Type B pancreatic cell (in vitro differentiated cells): ENCODE data around the gene LANCL2. TPM values are rescaled to one million over a fixed set of nuclear protein-coding genes. Genes with fewer than 3 reads are reported as not detected.

Experiments used
- DNase-seq: peaks from one replicate; pipeline ENCODE4 v3.0.0; 2021; ENCODE audit warnings: mixed read lengths; ENCODE audit not compliant: unreplicated experiment; ENCODE audit errors: extremely low spot score
- H3K27ac Mint-ChIP-seq: 2 replicates; pipeline ENCODE4 v1.8.0; 2021; ENCODE audit warnings: mild to moderate bottlenecking, mixed read lengths
- H3K27me3 Mint-ChIP-seq: 2 replicates; pipeline ENCODE4 v1.8.0; 2021; ENCODE audit warnings: mixed read lengths
- H3K36me3 Mint-ChIP-seq: 2 replicates; pipeline ENCODE4 v1.8.0; 2021; ENCODE audit warnings: mixed read lengths
- H3K4me1 Mint-ChIP-seq: one replicate; pipeline ENCODE4 v1.8.0; 2021; ENCODE audit warnings: mixed read lengths; ENCODE audit not compliant: unreplicated experiment
- H3K4me3 Mint-ChIP-seq: 2 replicates; pipeline ENCODE4 v1.8.0; 2021; ENCODE audit warnings: mild to moderate bottlenecking, mixed read lengths
- H3K9me3 Mint-ChIP-seq: 2 replicates; pipeline ENCODE4 v1.8.0; 2021; ENCODE audit warnings: mixed read lengths
- CTCF ChIP-seq: fragments of 200-600 bp; sonication (generic); conservative IDR thresholded peaks from 2 replicates; pipeline ENCODE4 v1.5.0; 2021; ENCODE audit warnings: antibody characterized with exemption, mild to moderate bottlenecking
- total RNA-seq: library from RNA; stranded (reverse); gene quantifications from 2 replicates; pipeline ENCODE4 v1.2.1, GENCODE V29; 2021; ENCODE audit warnings: low replicate concordance

Gene LANCL2
- total RNA-seq, 1 donor from 2014 or later, result 14.2 TPM

GRCh38 chr7:55441002-55441401, 75.9 kb downstream of the LANCL2 start:
- Mint-ChIP-seq H3K36me3 (no peaks in the 10 kb centered on the region), H3K27ac (no peak overlapping the region), H3K9me3 (no peaks in the 10 kb centered on the region), H3K4me3 (no peak overlapping the region), H3K4me1 (peaks cover 14% of the 10 kb centered on the region), H3K27me3 (no peaks in the 10 kb centered on the region)
- TF ChIP-seq CTCF, result no peak
- no peak for DNase-seq

GRCh38 chr7:55441774-55442522, 76.8 kb downstream of the LANCL2 start:
- H3K4me1 Mint-ChIP-seq, result peaks cover 14% of the 10 kb centered on the region
- DNase-seq, result no peak
- TF ChIP-seq CTCF, result no peak
- H3K4me3 Mint-ChIP-seq, result no peak overlapping the region
- H3K36me3 Mint-ChIP-seq, result no peaks in the 10 kb centered on the region
- H3K9me3 Mint-ChIP-seq, result no peaks in the 10 kb centered on the region
- no peak overlapping the region for H3K27ac Mint-ChIP-seq
- H3K27me3 Mint-ChIP-seq, result no peaks in the 10 kb centered on the region

- Mint-ChIP-seq H3K4me3 (no peak overlapping the region), H3K4me1 (no peaks in the 10 kb centered on the region), H3K36me3 (no peaks in the 10 kb centered on the region), H3K9me3 (no peaks in the 10 kb centered on the region), H3K27me3 (no peaks in the 10 kb centered on the region), H3K27ac (no peak overlapping the region)
- no peak for DNase-seq
- TF ChIP-seq CTCF, result no peak
These were observed 79.6 kb downstream of the LANCL2 start for GRCh38 chr7:55444786-55445185.

- no peak for DNase-seq
- Mint-ChIP-seq H3K27me3 (no peaks in the 10 kb centered on the region), H3K9me3 (no peaks in the 10 kb centered on the region), H3K36me3 (no peaks in the 10 kb centered on the region), H3K27ac (no peak overlapping the region), H3K4me1 (no peaks in the 10 kb centered on the region), H3K4me3 (no peak overlapping the region)
- no peak for TF ChIP-seq CTCF
These were observed 83.4 kb downstream of the LANCL2 start for GRCh38 chr7:55448526-55448925.

GRCh38 chr7:55449205-55449991, 84.3 kb downstream of the LANCL2 start:
- H3K4me3 Mint-ChIP-seq, result no peak overlapping the region
- no peaks in the 10 kb centered on the region for H3K9me3 Mint-ChIP-seq
- H3K27ac Mint-ChIP-seq, result no peak overlapping the region
- TF ChIP-seq CTCF, result no peak
- DNase-seq, result no peak
- H3K4me1 Mint-ChIP-seq, result no peaks in the 10 kb centered on the region
- no peaks in the 10 kb centered on the region for H3K27me3 Mint-ChIP-seq
- H3K36me3 Mint-ChIP-seq, result no peaks in the 10 kb centered on the region
